NB4 (cell line): ENCODE data around the gene FAM184B.

ENCODE experiments used
- DNase-seq: peaks from one replicate; pipeline ENCODE4 v3.0.0; 2010; ENCODE audit warnings: low read depth
- H3K4me3 ChIP-seq: one replicate; pipeline ENCODE4 v1.5.1; 2011; ENCODE audit warnings: mild to moderate bottlenecking, low read depth, low read length, moderate library complexity
- MYC ChIP-seq: IDR thresholded peaks from 2 replicates; pipeline ENCODE4 v1.6.1; 2011; ENCODE audit warnings: low read depth, low read length
- POLR2A ChIP-seq: IDR thresholded peaks from 2 replicates; pipeline ENCODE4 v1.6.1; 2011; ENCODE audit warnings: mild to moderate bottlenecking; ENCODE audit not compliant: insufficient read length; ENCODE audit errors: extremely low read depth
- TF ChIP-seq, protein P1 (sequence below): IDR thresholded peaks from 2 replicates; pipeline ENCODE4 v1.6.1; 2011; ENCODE audit warnings: low read depth, low read length
- TF ChIP-seq, protein P2 (sequence below): IDR thresholded peaks from one replicate; pipeline ENCODE4 v1.5.1; 2012; ENCODE audit warnings: low read depth, low read length

FAM184B gene

DNA sequence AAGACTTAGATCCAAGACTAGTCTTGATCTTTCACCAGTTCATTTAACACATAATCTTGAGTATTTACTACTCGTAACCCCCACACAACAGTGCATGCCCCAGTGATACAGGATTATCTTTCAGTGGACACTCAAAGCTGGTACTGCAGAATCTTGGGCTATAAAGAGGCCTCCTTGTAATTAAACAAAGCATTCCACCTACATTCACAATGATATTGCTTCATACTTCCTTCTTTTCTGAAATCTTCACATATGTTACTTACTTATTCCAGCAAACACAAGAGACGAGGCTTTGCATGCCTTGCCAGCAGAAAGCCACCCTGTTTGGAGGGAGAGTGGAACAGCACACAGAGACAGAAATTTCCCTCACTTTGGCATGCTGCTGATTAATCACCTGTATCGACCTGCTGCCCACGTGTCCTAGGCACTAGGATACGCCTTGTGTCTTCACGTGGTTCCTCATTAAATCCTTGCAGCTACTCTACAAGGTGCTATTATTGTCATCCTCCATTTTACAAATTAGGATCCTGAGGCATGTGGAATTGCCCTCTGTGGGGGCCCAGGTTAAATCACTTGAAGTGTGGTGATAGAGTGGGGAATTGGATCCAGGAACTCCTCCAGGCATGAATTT lies 77.3 kb downstream of the FAM184B start:
- TF ChIP-seq MYC (no peak), POLR2A (no peak)
- TF ChIP-seq, protein P1, sequence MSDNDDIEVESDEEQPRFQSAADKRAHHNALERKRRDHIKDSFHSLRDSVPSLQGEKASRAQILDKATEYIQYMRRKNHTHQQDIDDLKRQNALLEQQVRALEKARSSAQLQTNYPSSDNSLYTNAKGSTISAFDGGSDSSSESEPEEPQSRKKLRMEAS, result no peak
- TF ChIP-seq, protein P2, sequence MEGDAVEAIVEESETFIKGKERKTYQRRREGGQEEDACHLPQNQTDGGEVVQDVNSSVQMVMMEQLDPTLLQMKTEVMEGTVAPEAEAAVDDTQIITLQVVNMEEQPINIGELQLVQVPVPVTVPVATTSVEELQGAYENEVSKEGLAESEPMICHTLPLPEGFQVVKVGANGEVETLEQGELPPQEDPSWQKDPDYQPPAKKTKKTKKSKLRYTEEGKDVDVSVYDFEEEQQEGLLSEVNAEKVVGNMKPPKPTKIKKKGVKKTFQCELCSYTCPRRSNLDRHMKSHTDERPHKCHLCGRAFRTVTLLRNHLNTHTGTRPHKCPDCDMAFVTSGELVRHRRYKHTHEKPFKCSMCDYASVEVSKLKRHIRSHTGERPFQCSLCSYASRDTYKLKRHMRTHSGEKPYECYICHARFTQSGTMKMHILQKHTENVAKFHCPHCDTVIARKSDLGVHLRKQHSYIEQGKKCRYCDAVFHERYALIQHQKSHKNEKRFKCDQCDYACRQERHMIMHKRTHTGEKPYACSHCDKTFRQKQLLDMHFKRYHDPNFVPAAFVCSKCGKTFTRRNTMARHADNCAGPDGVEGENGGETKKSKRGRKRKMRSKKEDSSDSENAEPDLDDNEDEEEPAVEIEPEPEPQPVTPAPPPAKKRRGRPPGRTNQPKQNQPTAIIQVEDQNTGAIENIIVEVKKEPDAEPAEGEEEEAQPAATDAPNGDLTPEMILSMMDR, result no peak
- H3K4me3 ChIP-seq, result no peak overlapping the region
- DNase-seq, result no peak

DNA sequence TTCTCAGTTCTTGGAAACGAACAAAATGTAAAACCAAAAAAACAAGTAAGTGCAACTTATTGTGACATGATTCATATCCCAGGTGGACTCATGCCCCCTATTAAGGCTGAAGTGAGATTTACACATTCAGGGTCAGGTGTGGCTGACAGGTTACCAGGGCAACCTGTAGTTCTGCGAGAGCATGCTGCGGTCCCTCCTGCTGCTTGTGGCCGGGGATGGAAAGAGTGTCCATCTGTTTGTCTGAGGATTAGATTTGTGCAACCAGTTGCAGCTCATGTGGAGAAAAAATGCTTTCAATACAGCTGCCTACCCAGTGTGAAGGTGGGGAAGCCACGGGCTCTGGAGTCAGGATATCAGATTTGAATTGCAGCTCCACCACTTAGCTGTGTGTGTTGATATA lies 78.8 kb downstream of the FAM184B start:
- no peak overlapping the region for H3K4me3 ChIP-seq
- TF ChIP-seq, protein P1, result no peak
- TF ChIP-seq, protein P2, result no peak
- no peak for DNase-seq

DNA sequence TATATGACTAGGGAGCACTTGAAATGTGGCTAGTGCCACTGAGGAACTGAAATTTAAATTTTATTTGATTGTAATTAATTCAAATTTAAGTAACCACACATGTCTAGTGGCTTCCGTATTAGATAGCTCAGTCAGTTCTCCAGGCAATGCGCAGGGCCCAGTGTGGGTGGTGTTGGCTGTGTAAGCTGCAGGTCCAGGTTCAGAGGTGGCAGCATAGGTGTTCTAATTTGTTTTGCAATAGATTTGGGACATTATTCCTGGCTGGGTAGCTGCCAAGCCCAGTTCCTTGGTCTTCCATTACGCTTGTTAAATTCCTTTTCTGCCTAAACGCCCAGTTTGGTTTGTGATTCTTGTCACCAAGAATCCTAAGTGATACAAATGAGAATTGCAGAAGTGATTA lies 79.5 kb downstream of the FAM184B start:
- DNase-seq, result no peak
- no peak overlapping the region for H3K4me3 ChIP-seq
- TF ChIP-seq, protein P2, result no peak
- no peak for TF ChIP-seq MYC
- TF ChIP-seq POLR2A, result no peak
- TF ChIP-seq, protein P1, result no peak

DNA sequence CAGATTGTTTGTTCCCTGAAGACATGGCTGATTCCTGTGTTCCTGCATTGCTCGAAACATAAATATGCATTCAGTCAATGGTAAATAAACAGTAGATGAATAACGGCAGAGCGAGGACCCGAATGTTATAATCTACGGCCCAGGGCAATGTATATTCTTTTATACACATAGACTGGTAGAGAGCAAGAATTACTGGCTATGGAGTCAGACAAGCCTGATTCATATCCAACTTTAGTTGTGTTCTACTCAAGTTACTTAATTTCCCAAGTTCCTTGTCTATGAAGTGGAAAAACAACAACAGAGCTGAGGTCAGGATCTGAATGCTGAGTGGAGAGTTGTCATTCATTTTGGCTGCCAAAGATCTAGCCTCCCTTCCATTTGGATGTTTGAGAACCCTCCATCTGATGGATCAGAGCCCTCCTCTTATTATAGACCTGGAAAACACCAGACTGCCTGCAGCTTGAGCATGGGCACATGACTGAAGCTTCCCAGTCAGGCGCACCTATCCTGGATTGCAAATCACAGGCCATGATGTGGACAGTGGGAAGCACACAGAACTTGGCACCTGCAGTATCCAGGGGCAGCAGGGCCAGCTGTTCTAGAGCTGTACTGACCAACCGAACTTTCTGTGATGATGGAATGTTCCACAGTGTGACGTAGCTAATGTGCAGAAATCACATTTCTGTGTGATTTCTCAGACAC lies 80.1 kb downstream of the FAM184B start:
- H3K4me3 ChIP-seq, result no peak overlapping the region
- TF ChIP-seq, protein P2, result no peak
- TF ChIP-seq POLR2A (no peak), MYC (no peak)
- TF ChIP-seq, protein P1, result no peak
- DNase-seq, result no peak

DNA sequence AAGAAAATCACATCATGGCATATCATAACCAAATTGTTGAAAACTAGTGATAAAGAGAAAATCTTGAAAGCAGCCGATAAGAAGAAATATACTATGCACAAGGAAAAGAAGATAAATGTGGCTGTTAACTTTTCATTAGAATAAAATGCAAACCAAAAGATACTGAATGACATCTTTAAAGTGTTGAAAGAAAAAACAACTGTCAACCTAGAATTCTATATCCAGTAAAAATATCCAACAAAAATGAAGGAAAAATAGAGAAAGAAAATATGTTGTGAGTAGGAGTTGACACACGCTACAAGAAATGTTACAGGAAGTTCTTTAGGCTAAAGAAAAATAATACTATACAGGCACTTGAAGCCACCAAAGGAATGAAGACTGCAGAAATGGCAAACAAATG lies 82.0 kb downstream of the FAM184B start:
- H3K4me3 ChIP-seq, result no peak overlapping the region
- DNase-seq, result no peak
- TF ChIP-seq POLR2A, result no peak
- TF ChIP-seq MYC, result no peak
- TF ChIP-seq, protein P2, result no peak
- TF ChIP-seq, protein P1, result no peak
